ENCODE results near the gene SEC24D.
"Not testable (repeated sequence)": the region's sequence is repeated elsewhere in the genome, so short reads cannot be mapped to it uniquely, and the experiment has no call there.

- TF ChIP-seq CTCF (IDR thresholded peaks at IDR 0.05); ZFX (IDR thresholded peaks at IDR 0.05; ENCODE audit: borderline replicate concordance): not testable (repeated sequence)
Observed at GRCh38 chr4:118776955-118777640, 58.8 kb downstream of the SEC24D start.
